ENCODE measurements around the gene MAPKAPK5. TPM values are rescaled to one million over a fixed set of nuclear protein-coding genes. Genes with fewer than 3 reads are reported as not detected.
"Not testable (repeated sequence)": the region's sequence is repeated elsewhere in the genome, so short reads cannot be mapped to it uniquely, and the experiment has no call there.

Gene MAPKAPK5
- total RNA-seq, 4 donors from 2014 or later, result 20.0 to 53.7 (median 43.1) TPM

- no peaks in the 10 kb centered on the region for H3K9me3 ChIP-seq
- TF ChIP-seq CTCF (IDR thresholded peaks at IDR 0.05) (no peak), POLR2A (IDR thresholded peaks at IDR 0.05) (no peak)
- no peak overlapping the region for H3K27ac ChIP-seq
- no peak for DNase-seq
- H3K27me3 ChIP-seq, result no peaks in the 10 kb centered on the region
- H3K36me3 ChIP-seq, result no peaks in the 10 kb centered on the region
- H3K4me1 ChIP-seq, result no peaks in the 10 kb centered on the region
- H3K4me3 ChIP-seq, result no peak overlapping the region
- intact Hi-C loops (cut with DNase I; ENCODE audit: low total_unique reads), result no loop called here
Measured at GRCh38 chr12:111942557-111942956, 100.5 kb downstream of the MAPKAPK5 start.

GRCh38 chr12:111943929-111944328, 101.9 kb downstream of the MAPKAPK5 start:
- Histone ChIP-seq H3K27me3 (no peaks in the 10 kb centered on the region), H3K36me3 (no peaks in the 10 kb centered on the region), H3K9me3 (no peaks in the 10 kb centered on the region), H3K27ac (no peak overlapping the region), H3K4me1 (no peaks in the 10 kb centered on the region), H3K4me3 (no peak overlapping the region)
- intact Hi-C loops (cut with DNase I; ENCODE audit: low total_unique reads), result no loop called here
- DNase-seq, result no peak
- TF ChIP-seq CTCF (IDR thresholded peaks at IDR 0.05) (no peak), POLR2A (IDR thresholded peaks at IDR 0.05) (no peak)

- H3K9me3 ChIP-seq; H3K27me3 ChIP-seq; H3K27ac ChIP-seq; H3K4me1 ChIP-seq; H3K36me3 ChIP-seq; H3K4me3 ChIP-seq; DNase-seq; intact Hi-C loops (cut with DNase I; ENCODE audit: low total_unique reads): not testable (repeated sequence)
Measured at GRCh38 chr12:111950961-111951676, 109.1 kb downstream of the MAPKAPK5 start.

Small RNAs within 50 kb of the gene (microRNA-seq; reads per million reads assigned to microRNA genes)
- not detected for gene MIR6761 (ENCODE audit: borderline microRNAs expressed, borderline replicate concordance)

Small RNAs within 50 kb of the gene (small RNA-seq; reads per million reads assigned to genes)
- gene MIR6761, result not detected

Other genes starting within 250 kb of the MAPKAPK5 start
- gene ATXN2, start 242.9 kb upstream of the MAPKAPK5 start, total RNA-seq, result 100 to 1,000 TPM in 1 of 4 donors, 10 to 100 TPM in 3; 37.1 to 112 (median 66.0) TPM
- gene BRAP, start 156.3 kb upstream of the MAPKAPK5 start, total RNA-seq, result 10 to 100 TPM in 3 of 4 donors, 1 to 10 TPM in 1; 3.1 to 23.0 (median 20.4) TPM
- 10 to 100 TPM; 19.4 to 46.4 (median 26.7) TPM for gene ACAD10, start 156.2 kb upstream of the MAPKAPK5 start, total RNA-seq
- 100 to 1,000 TPM in 1 of 4 donors, 10 to 100 TPM in 3; 13.1 to 102 (median 73.5) TPM for gene ALDH2, start 75.3 kb upstream of the MAPKAPK5 start, total RNA-seq
- 10 to 100 TPM in 2 of 4 donors, 1 to 10 TPM in 2; 1.2 to 21.7 (median 11.5) TPM for gene TMEM116, start 170.9 kb downstream of the MAPKAPK5 start, total RNA-seq
- gene ERP29, start 171.2 kb downstream of the MAPKAPK5 start, total RNA-seq, result 10 to 100 TPM; 37.4 to 46.8 (median 42.1) TPM

Data from uterus (tissue), 4 donors.